ENCODE measurements around the gene ATF6.

DNA sequence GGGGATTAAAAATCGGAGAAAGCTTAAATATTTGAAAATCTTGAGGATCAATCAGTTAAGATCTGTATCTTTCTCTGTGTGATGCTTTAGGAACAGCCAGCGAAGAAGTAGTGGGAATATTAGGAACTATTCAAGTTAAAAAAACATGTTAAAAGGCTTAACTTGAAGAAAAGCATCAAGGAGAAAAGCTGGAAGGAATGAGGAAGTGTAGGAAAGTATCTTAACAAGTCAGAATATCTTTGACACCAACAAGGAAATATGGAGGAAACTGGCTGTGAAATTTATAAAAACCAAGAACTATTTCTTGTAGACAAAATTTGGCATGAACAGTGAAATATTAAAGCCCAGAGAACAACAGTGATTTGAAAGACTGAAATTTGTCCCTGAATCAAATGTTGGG is 60.4 kb downstream of the ATF6 start:
- TF ChIP-seq, protein P1, sequence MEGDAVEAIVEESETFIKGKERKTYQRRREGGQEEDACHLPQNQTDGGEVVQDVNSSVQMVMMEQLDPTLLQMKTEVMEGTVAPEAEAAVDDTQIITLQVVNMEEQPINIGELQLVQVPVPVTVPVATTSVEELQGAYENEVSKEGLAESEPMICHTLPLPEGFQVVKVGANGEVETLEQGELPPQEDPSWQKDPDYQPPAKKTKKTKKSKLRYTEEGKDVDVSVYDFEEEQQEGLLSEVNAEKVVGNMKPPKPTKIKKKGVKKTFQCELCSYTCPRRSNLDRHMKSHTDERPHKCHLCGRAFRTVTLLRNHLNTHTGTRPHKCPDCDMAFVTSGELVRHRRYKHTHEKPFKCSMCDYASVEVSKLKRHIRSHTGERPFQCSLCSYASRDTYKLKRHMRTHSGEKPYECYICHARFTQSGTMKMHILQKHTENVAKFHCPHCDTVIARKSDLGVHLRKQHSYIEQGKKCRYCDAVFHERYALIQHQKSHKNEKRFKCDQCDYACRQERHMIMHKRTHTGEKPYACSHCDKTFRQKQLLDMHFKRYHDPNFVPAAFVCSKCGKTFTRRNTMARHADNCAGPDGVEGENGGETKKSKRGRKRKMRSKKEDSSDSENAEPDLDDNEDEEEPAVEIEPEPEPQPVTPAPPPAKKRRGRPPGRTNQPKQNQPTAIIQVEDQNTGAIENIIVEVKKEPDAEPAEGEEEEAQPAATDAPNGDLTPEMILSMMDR (IDR thresholded peaks at IDR 0.05; ENCODE audit: low read length) = no peak
- no peak for TF ChIP-seq EZH2 (optimal IDR thresholded peaks at IDR 0.05; ENCODE audit: low read depth, low read length)

Measured in MM.1S (cell line).